NCI-H510A (cell line): ENCODE measurements around the gene C1QL2.

Experiments used
- DNase-seq: peaks from one replicate; lab custom pipeline; 2025; lab: John Stamatoyannopoulos, UW

C1QL2 gene

DNA sequence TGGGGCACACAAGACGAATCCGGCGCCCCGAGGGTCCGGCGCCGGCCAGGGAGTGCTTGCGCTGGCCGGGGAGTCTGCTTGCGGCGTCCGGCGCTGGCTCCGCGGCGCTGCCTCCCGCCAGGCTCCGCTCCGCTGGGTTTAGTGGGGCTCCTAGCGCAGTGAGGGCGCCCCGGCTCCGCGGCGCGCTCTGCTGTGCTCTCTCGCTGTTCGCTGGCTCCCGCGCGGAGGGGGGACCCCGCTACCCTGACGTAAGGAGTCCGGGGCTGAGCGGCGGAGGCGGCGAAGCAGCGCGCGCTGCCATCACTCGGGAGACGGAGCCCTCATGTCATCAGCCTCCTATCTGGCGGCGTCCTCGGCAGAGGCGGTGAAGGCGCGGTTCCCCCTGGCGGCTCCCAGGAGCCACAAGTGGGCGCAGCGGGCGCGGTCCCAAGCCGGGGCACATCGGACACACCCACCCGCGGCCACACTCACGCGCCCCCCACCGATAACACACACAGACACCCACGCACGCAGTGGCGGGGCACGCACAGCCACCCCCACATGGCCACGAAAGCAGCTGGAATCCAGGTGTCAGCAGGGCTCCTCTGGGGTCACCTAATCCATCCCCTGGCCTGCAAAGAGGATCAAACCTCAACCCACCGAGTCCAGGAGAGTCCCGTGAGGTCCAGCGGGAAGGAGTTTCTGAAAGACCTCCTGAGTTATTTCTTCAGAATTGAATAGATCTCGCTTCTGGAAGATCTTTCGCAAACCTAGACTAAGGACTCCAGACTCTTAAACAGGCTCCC, at the start of gene C1QL2:
Gene C1QL2, minus strand, starts transcription at position 189 of the 785 bp plus-strand sequence. CDS start 482 bp downstream, outside the sequence.
- peak; percentile 36 for DNase-seq

DNA sequence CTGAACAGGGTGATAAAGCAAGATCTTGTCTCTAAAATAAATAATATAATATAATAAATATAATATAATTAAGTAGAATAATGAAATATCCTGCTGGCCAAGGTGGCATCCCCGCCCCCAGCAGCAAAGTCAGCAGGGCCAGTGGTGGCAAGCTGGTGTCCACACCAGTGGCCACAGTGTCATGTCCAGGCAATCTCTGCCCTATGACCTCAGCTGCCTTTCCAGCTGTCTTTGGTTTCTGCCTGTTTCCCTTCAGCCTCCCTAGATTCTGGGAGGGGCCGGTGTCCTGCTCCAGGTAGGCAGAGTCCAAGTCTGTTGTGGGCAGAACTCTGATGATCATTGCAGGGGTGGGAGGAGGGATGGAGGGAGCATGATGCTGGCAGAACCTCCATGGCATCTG, 48.9 kb upstream of the C1QL2 start:
- no peak for DNase-seq

DNA sequence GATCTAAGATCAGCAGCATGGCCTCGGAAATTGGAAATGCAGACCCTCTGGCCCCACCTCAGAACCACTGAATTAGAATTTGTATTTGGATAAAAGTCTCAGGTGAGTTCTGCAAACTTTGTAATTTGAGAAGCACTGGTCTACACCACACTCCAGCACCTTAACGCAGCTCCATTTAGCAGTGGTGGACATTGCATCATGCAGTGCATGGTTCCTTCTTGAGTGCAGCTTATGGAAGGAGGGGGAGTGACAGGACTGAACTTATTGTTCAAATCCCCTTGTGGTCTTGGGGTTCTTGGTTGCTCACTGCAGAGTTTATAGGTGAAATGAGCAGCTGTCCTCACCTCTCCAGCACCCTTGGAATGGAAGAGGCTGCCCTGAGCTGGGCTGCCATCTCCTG, 47.6 kb upstream of the C1QL2 start:
- DNase-seq = no peak

DNA sequence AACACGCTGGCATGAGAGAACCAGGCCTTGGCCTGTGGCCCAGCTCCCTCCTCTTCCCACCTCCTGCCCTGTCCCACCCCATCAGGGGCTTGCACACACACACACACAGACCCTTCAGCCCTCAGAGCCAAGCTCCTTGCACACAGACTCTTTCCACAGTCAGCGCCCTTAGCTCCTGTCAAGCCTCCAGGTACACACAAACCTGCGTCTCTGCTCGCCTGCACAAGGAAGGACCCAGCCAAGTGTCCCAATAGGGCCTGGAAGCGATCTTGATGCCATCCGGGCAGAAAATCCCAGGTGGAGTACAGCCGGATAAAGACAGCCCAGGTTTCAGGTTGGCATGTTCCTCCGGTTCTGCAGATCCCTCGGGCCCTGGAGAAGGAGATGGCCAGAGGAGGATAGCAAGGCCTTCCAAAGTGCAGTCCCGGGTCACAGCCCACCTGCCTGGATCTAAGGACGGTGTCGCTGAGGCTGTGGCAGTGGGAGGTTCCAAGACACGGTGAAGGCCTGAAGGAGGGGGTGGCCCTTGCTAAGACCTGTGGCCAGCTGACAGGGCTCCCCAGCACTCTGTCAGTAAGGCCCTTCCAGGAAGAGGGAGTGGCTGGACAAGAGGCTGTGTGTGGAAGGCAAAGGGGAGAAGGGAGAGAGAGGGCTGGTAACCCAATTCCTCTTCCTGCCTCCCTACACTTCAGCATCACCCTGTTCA, 46.6 kb upstream of the C1QL2 start:
- no peak for DNase-seq

DNA sequence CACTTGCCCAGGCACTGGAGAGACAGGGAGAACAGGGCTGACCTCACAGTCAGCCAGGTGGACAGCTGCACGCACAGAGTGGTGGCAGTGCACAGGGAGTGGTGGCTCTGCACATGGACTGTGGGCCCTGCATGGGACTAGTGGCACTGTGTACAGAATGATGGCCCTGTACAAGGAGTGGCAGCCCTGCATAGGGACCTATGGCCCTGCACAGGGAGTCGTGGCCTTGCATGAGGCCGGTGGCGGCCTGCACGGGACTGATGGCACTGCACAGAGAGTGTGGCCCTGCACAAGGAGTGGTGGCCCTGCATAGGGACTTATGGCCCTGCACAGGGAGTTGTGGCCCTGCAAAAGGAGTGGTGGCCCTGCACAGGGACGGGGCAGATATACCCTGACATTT, 46.0 kb upstream of the C1QL2 start:
- DNase-seq = no peak

DNA sequence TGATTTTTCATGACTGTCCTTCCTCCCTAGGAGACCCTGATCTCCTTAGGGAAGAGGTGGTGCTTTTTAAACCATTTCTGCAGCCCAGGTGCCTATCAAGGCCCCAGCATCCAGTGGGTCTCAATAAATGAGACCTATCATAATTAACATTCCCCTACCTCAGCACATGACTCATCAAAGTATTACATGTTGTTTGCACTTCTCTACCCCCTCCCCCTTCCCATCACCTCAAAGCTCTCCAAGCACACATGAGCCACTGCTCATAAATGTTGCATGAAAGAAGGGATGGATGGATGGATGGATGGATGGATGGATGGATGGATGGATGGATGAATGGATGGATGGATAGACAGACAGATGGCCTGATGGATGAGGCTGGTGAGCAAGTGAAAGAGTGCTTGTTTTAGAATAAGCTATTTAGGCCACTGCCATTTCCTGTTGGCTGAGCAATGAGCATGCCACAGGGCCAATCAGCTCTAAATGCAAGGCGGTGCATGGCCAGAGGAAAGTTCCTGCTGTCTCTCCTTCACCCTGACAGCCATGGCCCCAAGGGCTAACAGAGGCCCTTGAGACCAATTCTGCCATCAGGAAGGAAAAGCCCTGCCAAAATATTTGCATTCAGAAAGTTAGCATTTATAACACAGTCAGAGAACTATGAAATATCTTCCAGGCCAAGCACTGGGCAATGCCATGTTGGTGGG, 44.2 kb upstream of the C1QL2 start:
- no peak for DNase-seq

DNA sequence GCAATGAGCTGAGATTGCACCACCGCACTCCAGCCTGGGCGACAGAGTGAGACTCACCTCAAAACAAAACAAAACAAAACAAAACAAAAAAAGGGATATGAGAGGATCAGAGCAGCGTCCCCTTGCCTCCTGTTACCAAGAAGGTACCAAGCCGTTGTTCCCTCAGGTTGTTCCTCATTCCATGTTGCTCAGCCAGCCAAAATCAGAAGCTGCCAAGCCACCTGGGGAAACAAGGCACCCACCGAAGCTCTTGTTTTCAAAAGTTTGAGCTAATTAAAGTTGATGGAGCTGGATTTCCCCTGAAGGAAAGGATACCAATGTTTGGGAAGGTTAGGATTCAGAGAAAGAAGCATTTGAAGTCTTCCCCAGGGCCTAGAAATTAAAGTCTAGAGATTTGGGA, 43.3 kb upstream of the C1QL2 start:
- DNase-seq = no peak

DNA sequence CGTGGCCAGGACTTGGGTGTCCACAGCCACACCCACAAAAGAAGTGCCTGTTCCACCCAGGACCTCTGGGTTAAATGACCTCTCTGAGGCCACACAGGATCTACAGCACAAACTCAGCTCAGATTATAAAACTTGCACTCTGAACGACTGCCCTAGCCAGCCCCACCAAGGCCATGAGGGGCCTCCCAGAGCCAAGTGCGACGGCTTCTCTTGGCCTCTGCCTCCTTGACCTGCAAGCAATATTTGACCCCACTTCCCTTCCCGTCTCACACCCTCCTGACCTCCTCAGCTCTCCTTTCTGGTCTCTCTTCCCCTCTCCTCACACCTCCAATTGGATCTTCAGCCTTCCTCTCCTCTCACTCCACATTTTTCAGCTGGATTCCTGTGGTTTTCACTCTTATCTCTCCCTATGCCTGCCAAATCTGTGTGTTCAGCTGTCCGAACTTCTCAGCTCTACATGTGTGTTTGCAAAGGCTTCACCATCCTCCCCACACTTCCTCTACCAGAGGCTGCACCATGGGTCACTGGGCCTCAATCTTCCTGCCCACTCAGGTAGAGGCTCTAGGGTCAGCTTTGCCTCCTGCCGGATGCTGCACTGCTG, 39.8 kb upstream of the C1QL2 start:
- no peak for DNase-seq

DNA sequence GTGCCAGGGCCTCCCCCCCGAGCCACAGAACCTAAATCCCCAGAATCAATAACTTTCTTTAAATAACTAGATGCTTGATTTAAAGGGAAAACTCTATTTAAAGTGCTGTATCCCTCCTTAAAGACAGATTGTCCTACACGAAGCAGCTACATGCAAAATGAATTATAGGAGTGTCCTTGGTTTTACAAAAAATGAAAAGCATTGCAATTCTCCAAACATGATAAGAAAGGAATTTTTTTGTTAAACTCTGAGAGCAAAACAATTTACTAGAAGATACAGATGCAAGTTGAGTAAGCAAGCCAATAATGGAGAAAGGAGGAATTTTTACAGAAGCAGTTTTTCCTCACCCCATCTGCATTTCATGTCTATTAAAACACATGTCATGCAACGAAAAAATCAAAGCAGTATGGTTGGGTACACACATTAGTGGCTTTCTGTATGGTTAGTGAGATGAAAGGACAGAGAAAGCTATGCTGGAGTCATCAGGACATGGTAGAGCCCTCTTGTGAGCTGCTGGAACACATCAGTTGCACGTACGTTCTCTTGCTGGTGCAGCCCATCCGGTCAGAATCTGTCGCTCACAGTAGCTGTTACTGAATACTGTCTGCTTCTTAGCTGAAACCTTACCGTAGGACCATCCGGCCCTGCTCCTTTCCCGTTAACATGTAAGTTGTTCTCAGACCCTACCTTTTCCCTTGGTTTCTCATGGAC, 39.1 kb upstream of the C1QL2 start:
- DNase-seq = no peak

DNA sequence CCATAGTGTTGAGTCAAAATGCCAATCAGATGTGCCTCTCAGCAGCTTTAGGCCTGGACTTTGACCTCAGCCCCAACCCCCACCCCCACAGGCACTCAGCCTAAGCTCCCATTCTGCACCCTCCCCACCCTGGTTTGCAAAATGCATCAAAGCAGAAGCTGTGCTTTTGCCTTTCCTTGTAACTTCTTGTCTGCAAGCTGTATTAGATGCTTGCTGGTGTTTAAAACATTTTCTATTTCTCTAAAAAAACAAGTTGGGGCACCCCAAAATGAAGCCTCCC, 38.5 kb upstream of the C1QL2 start:
- no peak for DNase-seq

DNA sequence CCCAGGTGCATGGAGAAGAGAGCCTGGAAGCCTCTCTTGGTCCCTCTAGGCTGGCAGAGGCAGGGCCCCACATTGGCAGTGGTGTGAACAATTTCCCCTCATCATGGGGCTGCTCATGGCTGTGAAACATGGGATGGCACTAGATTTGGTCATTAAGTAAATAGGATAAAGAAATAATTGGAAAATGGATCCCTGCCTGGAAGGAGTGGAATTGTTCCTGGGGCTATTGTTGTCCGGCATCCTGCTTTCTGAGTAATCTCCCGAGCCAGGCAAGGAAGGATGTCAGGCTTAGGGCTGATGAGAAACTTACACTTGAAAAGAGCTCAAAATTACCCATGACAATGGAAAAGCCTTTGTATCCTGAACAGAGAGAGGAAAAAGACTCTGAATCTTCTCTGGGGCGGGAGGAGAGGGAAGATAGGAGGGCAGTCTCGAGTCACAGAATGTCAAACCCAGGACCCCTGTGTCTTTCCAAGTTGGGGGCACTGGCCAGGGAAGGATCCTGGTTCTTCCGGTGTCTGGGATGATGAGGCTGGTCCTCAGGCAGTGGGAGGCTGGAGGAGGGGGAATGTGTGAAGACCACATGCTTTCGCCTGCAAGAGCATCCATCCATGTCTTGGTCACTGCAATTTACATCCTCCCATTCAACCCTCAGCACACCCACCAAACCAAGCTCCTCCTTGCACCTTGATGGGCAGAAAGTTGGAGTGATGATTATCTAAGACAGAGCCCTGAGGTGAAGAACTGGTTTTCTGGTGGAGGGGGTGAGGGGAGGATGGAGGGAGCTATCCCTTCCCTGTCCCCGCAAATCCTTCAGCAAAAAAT, 38.0 kb upstream of the C1QL2 start:
- no peak for DNase-seq

DNA sequence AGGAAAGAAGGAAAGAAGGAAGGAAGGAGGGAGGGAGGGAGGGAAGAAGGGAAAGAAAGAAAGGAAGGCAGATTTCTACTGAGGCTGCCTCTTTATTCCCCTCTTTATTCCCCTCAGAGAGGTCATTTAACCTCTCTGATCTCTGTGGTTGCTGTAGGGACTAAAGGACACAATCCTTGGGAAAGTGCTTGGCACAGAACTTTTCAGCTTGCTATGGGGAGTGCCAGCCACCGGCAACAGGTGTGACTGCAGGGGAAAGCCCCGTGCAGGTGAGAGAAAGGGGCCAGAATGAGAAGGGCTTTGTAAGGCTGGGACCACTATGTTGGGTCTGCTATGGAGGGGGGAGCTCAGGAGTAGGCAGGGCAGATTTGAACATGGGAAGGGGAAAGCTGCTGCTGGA, 37.3 kb upstream of the C1QL2 start:
- no peak for DNase-seq

DNA sequence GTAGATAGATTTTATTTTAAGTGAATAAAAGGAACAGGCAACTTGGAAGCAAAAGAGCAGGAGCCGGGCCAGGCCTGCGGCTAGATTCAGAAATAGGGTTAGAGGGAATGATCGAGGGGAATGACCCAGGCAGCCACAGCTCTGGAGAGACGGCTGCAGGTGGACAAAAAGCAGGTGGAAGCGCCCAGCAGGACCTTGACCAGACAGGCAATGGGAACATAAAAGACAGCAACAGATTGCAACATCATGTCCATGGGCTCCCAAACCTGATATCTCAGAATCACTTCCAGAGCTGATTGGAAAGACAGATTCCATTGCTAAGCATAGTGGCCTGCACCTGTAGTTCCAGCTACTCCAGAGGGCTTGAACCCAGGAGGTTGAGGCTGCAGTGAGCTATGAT, 36.5 kb upstream of the C1QL2 start:
- no peak for DNase-seq

DNA sequence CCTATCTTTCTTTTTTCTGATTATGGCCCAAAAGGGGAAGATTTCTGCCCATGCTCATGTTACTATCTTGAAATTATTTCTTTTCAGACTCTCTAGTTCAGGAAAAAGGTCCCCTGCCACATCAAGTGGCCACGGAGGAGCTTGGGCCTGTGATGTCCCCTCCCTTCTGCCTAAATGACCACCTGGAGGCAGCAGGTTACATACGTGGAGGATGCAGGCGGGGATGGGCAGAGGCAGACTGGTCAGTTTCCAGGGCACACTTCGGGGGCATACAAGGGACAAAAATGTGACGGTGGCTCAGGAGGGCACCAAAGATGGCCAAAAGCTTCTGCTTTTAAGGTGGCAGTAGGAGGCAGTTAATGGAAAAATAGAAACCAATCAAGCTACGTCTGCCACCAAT, 34.3 kb upstream of the C1QL2 start:
- DNase-seq = no peak

DNA sequence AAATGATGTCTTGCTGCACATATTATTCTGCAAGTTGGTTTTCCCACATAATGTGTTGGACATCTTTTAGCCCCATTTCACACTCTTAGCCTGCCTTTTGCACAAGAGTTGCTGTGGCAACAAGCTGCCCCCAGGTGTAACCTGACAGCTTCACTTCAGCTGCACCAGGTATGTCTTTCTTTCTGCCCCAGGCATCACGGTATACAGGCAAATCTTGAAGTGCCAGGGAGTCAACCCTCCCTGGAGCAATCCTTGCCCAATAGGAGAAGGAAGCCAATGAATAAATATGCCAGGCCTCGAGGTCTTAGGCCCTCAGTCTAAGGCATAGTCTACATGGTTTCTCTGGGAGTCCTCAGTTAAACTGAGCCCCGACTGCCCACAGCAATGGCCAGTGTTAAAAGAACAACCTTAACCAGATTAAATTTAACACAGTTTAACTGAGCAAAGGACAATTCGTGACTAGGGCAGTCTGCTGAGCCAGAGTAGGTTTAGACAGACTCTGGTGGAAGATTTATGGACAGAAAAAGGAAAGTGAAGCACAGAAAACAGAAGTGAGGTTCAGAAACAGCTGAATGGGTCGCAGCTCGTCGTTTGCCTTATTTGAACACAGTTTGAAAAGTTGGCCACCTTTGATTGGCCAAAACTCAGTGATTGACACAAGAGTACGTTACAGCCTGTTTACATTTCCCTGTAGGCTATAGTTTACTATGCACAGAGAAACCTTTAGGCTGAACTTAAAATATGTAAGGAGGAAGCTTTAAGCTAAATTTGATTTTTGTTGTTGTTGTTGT, 32.0 kb upstream of the C1QL2 start:
- DNase-seq = no peak

DNA sequence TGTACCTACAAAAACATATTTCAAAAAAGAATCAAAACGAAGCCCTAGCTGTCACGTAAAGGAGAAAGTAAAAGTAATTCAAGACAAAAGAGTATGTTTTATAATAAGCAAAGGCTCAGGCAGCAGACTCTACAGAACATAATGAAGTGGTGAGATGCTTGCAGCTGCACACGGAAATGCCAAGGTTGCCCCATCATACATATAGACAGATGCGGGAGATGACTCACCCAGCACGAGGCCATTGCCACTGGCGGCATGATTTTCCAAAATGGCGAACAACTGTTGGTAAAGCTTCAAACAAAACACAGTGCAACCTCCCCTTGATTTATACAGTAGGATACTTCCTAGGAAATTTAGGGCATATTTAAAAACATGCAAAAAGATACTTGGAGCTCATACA, 26.0 kb upstream of the C1QL2 start:
- no peak for DNase-seq

DNA sequence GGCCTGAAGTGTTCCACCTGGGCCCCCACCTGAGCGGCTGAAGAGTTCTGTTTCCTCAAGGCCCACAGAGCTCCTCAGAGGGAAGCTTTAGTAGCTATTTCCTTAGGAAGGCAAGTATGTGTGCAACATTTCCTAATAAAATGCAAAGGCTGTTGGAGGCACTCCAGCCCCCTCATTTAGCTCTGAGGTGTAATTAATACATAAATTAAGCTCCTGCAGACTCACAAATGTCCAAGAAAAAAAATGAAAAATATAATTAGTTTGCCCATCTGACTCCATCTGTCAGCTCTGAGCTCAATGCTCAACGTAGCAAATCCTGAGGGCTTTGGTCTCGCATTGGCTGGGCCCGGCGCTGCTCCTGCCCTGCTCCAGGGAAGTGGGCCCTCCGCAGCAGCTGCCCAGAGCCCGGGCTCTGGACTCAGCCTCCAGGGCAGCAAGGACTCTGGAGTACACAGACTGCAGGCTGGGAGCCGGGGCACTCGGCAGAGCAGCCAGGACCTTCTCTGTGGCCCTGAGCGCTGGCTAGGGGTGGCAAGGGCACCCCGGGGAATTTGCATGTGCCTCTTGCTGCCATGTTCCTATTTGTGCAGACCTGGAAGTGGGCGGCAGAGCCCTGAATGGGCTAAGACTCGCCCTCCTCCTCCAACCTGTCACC, 23.4 kb upstream of the C1QL2 start:
- DNase-seq = no peak

DNA sequence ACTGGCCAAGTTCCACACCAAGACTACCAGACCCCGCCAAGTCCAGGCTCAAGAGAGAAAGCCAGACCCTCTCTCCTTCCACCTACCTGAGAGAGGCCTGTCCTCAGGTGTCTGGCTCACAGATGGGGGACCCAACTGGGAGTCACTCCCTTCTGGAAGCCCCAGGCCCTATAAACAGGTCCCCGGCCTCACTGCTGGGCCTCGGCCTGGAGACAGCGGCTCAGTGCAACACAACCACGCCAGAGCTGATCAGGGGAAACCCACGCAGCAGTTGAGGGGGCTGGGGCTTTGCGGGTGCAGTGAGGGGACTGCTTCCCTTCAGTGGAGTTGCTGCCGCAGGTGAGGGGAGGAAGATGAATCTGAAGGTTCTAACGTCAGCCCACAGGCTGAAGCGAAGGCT, 22.8 kb upstream of the C1QL2 start:
- no peak for DNase-seq

DNA sequence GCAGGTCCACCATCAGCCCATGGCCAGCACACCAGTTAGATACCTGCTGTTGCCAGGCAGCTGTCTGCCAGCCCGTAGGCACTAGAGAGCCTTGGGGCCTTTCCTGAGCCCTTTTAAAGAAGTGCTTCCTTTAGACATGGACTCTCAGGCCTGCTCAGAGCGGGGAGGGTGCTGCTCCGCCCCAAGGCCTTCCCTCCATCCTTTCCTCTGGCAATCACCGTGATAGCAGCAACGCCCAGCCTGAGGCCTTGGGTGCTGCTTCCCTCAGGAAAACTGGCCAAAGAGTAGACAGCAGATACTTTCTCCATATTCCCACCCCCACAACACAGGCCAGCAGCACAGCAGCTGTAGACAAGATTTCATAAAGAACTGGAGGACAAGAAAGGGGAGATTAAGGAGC, 22.3 kb upstream of the C1QL2 start:
- no peak for DNase-seq

DNA sequence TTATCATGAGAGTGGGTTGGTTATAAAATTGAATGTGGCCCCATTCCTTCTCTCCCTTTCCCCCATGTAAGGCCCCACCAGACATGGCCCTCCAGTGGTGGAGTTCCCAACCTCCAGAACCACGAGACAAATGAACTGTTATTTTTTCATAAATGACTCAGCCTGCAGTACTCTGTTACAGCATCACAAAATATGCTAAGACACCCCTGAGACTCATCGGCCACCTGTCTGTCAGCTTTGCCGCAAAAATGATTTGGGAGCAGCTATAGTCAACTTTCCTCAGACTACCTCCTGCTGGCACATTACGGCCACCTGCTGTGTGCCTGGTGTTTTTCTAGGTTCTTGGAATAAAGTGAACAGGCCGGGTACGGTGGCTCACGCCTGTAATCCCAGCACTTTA, 21.4 kb upstream of the C1QL2 start:
- DNase-seq = no peak
